Measurements from ENCODE around the gene ZFAND2A. TPM values are rescaled to one million over a fixed set of nuclear protein-coding genes. Genes with fewer than 3 reads are reported as not detected.

Gene ZFAND2A
- total RNA-seq, 1 donor from 2014 or later: 36.0 TPM

GRCh38 chr7:1154172-1154739 is 5.7 kb downstream of the ZFAND2A start:
- Mint-ChIP-seq H3K27me3 (ENCODE audit: unreplicated experiment) (peaks cover 1% of the 10 kb centered on the region), H3K27ac (ENCODE audit: unreplicated experiment) (no peak overlapping the region), H3K4me1 (ENCODE audit: unreplicated experiment) (peaks cover 9% of the 10 kb centered on the region), H3K36me3 (ENCODE audit: low read depth, unreplicated experiment) (peaks cover 39% of the 10 kb centered on the region), H3K9me3 (ENCODE audit: unreplicated experiment) (no peaks in the 10 kb centered on the region), H3K4me3 (ENCODE audit: unreplicated experiment) (no peak overlapping the region)
- no peak for TF ChIP-seq CTCF (IDR thresholded peaks at IDR 0.05; ENCODE audit: unreplicated experiment)
- no peak for DNase-seq (ENCODE audit: low spot score)

GRCh38 chr7:1152492-1152891 is 7.5 kb downstream of the ZFAND2A start:
- no peak for DNase-seq (ENCODE audit: low spot score)
- no peaks in the 10 kb centered on the region for H3K4me1 Mint-ChIP-seq (ENCODE audit: unreplicated experiment)
- H3K36me3 Mint-ChIP-seq (ENCODE audit: low read depth, unreplicated experiment): peaks cover 44% of the 10 kb centered on the region
- no peak overlapping the region for H3K27ac Mint-ChIP-seq (ENCODE audit: unreplicated experiment)
- no peak overlapping the region for H3K4me3 Mint-ChIP-seq (ENCODE audit: unreplicated experiment)
- peaks cover 2% of the 10 kb centered on the region for H3K27me3 Mint-ChIP-seq (ENCODE audit: unreplicated experiment)
- H3K9me3 Mint-ChIP-seq (ENCODE audit: unreplicated experiment): no peaks in the 10 kb centered on the region
- TF ChIP-seq CTCF (IDR thresholded peaks at IDR 0.05; ENCODE audit: unreplicated experiment): no peak

DNA sequence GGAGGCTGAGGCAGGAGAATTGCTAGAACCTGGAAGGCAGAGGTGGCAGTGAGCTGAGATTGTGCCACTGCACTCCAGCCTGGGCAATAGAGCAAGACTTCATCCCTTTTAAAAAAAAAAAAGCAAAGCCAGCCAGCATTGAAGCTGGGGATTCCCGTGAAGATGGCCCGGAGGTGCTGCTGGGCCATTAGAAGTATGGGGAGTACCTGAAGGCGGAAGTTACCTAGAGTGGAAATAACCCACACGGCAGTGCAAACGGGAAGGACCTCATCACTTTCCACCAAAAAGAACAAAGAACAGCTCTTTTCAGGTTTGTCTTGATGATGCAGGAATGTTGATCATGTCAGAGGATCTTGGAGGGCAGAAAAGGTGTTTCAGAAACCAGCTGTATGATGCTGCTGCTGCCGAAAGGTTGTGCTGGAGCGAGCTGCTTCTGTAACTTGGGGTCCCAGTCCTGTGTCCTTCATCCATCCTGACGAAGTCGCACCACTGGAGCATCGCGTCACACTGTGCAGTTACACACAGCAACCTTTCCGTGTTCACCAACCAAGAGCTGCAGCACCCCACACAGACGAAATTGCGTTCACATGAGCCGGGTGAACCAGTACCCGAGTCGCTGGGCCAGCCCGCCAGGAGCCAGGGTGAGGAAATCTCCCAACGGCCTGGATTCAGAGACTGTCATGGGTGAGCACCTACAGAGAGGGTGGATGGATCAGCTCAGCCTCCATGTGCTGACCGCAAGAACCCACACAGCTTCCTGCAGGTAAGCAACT is 8.2 kb downstream of the ZFAND2A start:
- H3K4me3 Mint-ChIP-seq (ENCODE audit: unreplicated experiment): no peak overlapping the region

GRCh38 chr7:1151156-1151555 is 8.8 kb downstream of the ZFAND2A start:
- no peaks in the 10 kb centered on the region for H3K4me1 Mint-ChIP-seq (ENCODE audit: unreplicated experiment)
- no peak for TF ChIP-seq CTCF (IDR thresholded peaks at IDR 0.05; ENCODE audit: unreplicated experiment)

More for the DNA sequence above, 8.2 kb downstream of the ZFAND2A start:
- Mint-ChIP-seq H3K36me3 (ENCODE audit: low read depth, unreplicated experiment) (peaks cover 44% of the 10 kb centered on the region), H3K9me3 (ENCODE audit: unreplicated experiment) (no peaks in the 10 kb centered on the region), H3K27me3 (ENCODE audit: unreplicated experiment) (peaks cover 2% of the 10 kb centered on the region), H3K4me1 (ENCODE audit: unreplicated experiment) (no peaks in the 10 kb centered on the region), H3K27ac (ENCODE audit: unreplicated experiment) (no peak overlapping the region)
- TF ChIP-seq CTCF (IDR thresholded peaks at IDR 0.05; ENCODE audit: unreplicated experiment): no peak
- no peak for DNase-seq (ENCODE audit: low spot score)

DNA sequence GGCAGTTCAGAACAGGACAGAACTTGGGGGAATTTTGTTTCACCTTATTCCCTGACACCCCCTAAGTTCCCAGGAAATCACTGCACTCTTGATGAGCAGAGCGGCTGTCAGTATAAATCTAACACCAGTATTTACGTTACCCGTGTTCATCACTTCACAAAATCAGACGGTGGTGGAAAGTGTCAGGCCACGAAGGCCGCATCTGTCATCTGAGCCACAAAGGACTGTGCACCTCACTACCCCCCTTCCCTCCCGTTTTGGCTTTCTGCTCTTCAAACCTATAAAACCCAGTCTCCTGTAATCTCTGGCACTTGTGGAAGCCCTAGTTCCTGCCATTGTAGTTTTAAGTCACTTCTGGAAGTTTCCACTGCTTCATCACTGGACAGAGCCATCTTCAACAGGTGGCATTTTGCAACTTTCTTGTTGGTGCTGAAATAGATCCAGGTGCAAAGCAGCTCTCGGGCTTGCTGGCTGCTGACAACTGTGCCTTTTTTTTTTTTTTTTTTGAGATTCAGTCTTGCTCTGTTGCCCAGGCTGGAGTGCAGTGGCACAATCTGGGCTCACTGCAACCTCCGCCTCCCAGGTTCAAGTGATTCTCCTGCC is 9.5 kb downstream of the ZFAND2A start:
- Mint-ChIP-seq H3K9me3 (ENCODE audit: unreplicated experiment) (no peaks in the 10 kb centered on the region), H3K4me1 (ENCODE audit: unreplicated experiment) (no peaks in the 10 kb centered on the region), H3K27ac (ENCODE audit: unreplicated experiment) (no peak overlapping the region), H3K4me3 (ENCODE audit: unreplicated experiment) (no peak overlapping the region), H3K36me3 (ENCODE audit: low read depth, unreplicated experiment) (peaks cover 43% of the 10 kb centered on the region), H3K27me3 (ENCODE audit: unreplicated experiment) (peaks cover 2% of the 10 kb centered on the region)
- DNase-seq (ENCODE audit: low spot score): no peak
- no peak for TF ChIP-seq CTCF (IDR thresholded peaks at IDR 0.05; ENCODE audit: unreplicated experiment)

More at GRCh38 chr7:1151156-1151555, 8.8 kb downstream of the ZFAND2A start:
- Mint-ChIP-seq H3K36me3 (ENCODE audit: low read depth, unreplicated experiment) (peaks cover 44% of the 10 kb centered on the region), H3K4me3 (ENCODE audit: unreplicated experiment) (no peak overlapping the region), H3K9me3 (ENCODE audit: unreplicated experiment) (no peaks in the 10 kb centered on the region), H3K27ac (ENCODE audit: unreplicated experiment) (no peak overlapping the region), H3K27me3 (ENCODE audit: unreplicated experiment) (peaks cover 2% of the 10 kb centered on the region)
- no peak for DNase-seq (ENCODE audit: low spot score)
